NCI-H128 (cell line): ENCODE data around the gene MAPK14.

Source experiments
- DNase-seq: peaks from one replicate; lab custom pipeline; 2025; ENCODE audit not compliant: unreplicated experiment; lab: John Stamatoyannopoulos, UW

Gene MAPK14

DNA sequence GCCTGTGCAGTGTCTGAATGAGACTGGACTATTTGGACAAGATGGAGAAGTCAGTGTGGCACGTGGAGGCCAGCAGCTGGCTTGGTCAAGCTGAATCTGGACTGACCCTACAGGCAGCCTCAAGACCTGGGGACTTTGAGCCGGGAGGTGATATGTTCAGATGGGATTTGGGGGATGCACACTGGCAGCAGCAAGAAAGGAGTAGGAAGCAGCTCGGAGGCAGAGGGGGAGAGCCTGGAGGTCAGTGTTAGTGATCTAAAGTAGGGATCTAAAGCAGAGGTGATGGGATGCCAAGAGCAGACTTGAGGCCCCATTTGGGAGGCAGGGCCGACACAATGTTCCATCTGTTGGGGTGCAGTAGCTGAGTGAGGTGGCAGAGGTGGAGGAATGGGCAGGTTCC, 105.5 kb downstream of the MAPK14 start:
- no peak for DNase-seq

- DNase-seq, result no peak
Observed at GRCh38 chr6:36133912-36134311, 106.3 kb downstream of the MAPK14 start.

- DNase-seq, result no peak
Observed at GRCh38 chr6:36135053-36135731, 107.6 kb downstream of the MAPK14 start.

DNA sequence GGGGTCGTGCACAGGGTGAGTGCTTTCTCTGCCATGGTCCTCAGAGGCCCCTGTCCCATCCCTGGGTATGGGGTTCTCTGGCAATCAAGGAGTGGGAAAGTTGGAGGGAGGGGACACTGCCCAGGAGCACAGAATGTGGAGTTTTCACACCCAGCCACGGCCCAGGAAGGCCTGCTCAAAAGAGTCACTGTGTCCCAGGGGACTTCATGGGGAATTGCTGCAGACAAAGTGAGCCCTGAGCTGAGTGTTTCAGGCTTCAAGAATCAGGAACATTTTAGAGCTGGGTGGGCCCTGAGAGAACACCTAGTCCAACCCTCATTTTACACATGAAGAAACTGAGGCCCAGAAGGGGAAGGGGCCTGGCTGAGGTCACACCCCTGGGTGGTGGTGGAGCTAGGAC, 108.4 kb downstream of the MAPK14 start:
- DNase-seq, result no peak

DNA sequence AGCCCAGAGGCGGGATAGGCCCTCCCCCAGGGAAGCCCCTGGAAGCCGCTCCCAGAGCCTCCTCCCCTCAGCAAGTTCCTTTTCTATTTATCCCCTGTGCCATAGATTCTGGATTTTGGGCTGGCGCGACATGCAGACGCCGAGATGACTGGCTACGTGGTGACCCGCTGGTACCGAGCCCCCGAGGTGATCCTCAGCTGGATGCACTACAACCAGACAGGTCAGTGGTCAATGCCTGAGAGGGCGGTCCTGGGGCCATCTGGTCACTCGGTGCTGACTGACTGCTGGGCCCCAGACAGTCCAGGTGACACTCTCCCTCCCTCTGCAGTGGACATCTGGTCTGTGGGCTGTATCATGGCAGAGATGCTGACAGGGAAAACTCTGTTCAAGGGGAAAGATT, 108.9 kb downstream of the MAPK14 start:
- DNase-seq, result no peak

DNA sequence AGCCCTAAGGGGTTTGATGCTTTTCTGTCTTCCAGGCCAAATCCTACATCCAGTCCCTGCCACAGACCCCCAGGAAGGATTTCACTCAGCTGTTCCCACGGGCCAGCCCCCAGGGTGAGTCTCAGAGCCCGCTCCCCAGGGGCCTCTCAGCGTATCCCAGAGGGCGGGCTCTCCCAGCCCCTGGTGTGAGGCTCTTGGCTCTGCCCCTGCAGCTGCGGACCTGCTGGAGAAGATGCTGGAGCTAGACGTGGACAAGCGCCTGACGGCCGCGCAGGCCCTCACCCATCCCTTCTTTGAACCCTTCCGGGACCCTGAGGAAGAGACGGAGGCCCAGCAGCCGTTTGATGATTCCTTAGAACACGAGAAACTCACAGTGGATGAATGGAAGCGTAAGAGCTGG, 111.1 kb downstream of the MAPK14 start:
- no peak for DNase-seq

DNA sequence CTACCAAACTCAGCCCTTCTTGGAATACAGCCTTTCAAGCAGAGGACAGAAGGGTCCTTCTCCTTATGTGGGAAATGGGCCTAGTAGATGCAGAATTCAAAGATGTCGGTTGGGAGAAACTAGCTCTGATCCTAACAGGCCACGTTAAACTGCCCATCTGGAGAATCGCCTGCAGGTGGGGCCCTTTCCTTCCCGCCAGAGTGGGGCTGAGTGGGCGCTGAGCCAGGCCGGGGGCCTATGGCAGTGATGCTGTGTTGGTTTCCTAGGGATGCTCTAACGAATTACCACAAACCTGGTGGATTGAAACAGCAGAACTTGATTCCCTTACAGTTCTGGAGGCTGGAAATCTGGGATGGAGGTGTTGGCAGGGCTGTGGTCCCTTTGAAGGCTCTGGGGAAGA, 111.8 kb downstream of the MAPK14 start:
- no peak for DNase-seq

DNA sequence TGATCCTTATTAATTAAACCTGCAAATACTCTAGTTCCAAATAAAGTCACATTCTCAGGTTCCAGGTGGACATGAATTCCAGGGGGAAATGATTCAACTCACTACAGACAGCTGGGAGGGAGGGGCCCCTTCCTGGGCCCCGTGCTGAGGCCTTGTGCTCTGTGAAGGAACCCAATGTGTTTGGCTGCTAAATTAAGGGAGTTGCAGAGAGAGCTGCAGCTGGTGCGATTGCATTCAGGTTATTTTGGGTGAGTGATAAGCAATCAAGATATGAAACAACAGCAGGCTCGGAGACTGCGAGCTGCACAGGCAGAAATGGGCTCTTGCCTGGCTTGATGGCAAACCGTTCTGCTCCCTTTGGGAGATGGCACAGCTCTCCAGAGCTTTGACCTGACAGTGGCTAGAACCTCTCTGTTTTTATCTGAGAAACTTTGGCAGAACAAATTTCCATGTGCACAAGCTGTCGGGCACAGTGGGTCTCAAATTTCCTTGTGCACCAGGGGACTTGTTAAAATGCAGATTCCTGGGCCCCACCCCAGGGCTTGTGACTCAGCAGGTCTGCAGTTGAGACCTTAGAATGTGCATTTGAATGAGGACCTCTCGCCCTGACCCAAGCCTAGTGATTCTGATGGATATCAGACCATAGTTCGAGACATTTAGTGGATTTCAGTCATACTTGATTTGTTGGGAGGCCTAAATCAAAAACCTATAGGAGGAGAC, 112.5 kb downstream of the MAPK14 start:
- DNase-seq, result no peak

DNA sequence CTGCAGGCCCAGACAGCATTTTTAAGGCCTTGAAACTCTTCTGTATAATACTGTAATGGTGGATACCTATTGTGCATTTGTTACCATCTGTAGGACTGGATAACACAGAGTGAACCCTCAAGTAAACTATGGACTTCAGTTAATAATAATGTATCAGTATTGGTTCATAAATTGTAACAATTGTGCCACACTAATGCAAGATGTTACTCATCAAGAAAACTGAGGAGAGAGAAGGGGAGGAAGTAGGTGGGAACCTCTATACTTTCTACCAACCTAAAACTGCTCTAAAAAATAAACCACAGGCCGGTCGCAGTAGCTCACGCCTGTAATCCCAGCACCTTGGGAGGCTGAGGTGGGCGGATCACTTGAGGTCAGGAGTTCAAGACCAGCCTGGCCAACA, 113.5 kb downstream of the MAPK14 start:
- DNase-seq, result no peak

GRCh38 chr6:36141961-36142360, 114.4 kb downstream of the MAPK14 start:
- DNase-seq, result no peak

- no peak for DNase-seq
Observed at GRCh38 chr6:36142971-36143838, 115.6 kb downstream of the MAPK14 start.

DNA sequence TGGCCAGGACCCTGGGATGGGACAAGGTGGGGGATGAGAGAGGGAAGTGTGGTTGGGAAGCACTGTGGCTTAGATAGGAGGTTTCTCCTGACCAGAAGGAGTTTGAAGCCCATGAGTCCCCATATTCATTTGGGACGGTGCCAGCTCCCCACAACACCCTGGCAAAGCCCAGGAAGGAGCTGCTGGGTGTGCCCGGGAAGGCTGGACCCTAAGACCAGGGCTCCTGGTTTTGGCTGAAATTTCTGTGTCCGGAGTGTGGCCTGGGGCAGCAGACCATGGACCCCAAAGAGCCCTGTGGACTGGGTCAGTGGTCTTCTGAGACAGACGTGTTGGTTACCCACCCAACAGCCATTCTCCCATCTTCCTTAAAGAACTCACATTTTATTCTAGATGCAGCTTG, 117.9 kb downstream of the MAPK14 start:
- DNase-seq, result no peak

GRCh38 chr6:36147294-36147693, 119.7 kb downstream of the MAPK14 start:
- no peak for DNase-seq

- DNase-seq, result no peak
Observed at GRCh38 chr6:36149476-36149875, 121.9 kb downstream of the MAPK14 start.

- no peak for DNase-seq
Observed at GRCh38 chr6:36150283-36150682, 122.7 kb downstream of the MAPK14 start.

DNA sequence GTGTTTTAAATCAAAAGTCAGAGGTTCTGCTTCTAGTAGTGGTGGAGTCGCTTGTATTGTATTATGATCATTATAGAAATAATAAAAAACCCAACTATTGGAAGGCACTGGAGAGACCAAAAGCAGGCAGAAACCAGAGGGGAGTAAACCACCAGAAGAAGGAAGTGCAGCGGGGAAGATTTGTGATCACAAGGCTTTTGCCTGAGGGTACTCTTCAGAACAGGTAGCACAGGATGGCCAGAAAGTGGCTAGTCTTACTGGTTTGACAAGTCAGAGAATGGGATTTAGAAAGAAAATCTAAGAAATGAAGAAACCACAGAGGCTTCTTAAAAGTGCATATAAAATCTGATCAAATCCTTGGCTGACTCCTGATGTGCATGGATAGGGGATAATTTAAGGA, 126.7 kb downstream of the MAPK14 start:
- DNase-seq, result no peak

DNA sequence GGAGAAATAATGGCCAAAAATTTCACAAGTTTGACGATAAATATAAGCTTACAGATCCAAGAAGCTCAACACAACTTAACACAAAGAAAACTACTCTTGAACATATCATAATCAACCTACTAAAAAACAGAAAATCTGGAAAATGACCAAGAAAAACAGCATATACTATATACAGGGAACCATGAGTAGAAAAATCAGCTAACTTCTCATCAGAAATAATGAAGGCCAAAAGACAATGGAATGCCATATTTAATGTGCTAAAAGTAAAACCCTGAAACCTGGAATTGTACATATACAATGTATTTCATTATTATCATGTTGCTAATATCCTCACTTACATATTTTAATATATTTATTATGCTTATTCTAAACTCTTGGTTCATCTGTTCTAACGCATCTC, 128.1 kb downstream of the MAPK14 start:
- no peak for DNase-seq

DNA sequence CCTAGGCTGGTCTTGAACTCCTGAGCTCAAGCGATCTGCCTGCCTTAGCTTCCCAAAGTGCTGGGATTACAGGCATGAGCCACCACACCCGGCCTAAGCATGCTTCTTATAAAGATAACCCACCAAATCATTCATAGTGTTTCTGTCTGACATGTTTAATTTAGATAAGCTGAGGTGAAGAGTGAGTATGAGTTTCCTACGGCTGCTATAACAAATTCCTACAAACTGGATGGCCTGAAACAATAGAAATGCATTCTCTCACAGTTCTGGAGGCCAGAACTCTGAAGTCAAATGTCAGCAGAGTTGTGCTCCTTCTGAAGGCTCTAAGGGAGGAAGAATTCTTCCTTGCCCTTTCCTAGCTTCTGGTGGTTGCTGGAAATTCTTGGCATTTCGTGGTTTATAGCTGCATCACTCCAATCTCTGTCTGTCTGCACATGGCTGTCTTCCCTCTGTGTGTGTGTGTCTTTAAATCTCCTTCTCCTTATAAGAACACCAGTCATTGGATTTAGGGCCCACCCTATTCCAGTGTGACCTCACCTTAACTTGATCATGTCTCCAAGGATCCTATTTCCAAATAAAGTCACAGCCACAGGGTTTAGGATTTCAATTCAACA, 132.6 kb downstream of the MAPK14 start:
- no peak for DNase-seq
